K562 (cell line): ENCODE measurements around the gene WDR70. TPM values are rescaled to one million over a fixed set of nuclear protein-coding genes. Genes with fewer than 3 reads are reported as not detected.
"Not testable (repeated sequence)": the region's sequence is repeated elsewhere in the genome, so short reads cannot be mapped to it uniquely, and the experiment has no call there.

Source experiments
- ATAC-seq: fragments of 200-7000 bp; cut with Tn5 transposase; 3 replicates; pipeline ENCODE4 v1.9.1; 2020; ENCODE audit warnings: moderate library complexity
- BruUV-seq: library from RNA; stranded (reverse); fragments of 400-500 nt; replicated peaks from 2 replicates; lab custom pipeline; 2021; lab: Mats Ljungman, UMichigan
- CTCF ChIA-PET: fragments of 300-600 bp; formaldehyde crosslinking; extraction: SDS; loops from one replicate; lab custom pipeline; 2021; ENCODE audit warnings: low intra/inter-chr PET ratio; lab: Yijun Ruan, JAX
- POLR2A ChIA-PET: fragments of 300-600, 350-650 bp; sonication (Branson Sonifier 250); formaldehyde crosslinking; extraction: SDS; loops from one replicate; lab custom pipeline; 2021; ENCODE audit warnings: antibody characterized with exemption, inconsistent platforms; lab: Yijun Ruan, JAX
- DNase-seq, 4 experiments: peaks; one replicate each; pipeline versions ENCODE4 v3.0.0 to v3.0.0-alpha.2; 2011 to 2018; ENCODE audit warnings: low spot score in 3 of 4, mixed read lengths in 3 of 4; ENCODE audit errors: extremely low read depth in 1 of 4
- FAIRE-seq: peaks from 2 replicates; lab custom pipeline; 2011; peaks lifted over from hg19 to GRCh38; lab: Jason Lieb, UNC
- H2AFZ ChIP-seq: 2 replicates; pipeline ENCODE4 v1.6.0; 2011; ENCODE audit warnings: low read depth, low read length, control low read depth, inconsistent platforms
- H3K27ac ChIP-seq: fragments of 200-600 bp; 3 replicates; pipeline ENCODE4 v1.8.0; 2011; ENCODE audit warnings: low read depth, mild to moderate bottlenecking, control low read depth, inconsistent platforms, low read length, moderate library complexity, mixed read lengths; ENCODE audit errors: extremely low read depth
- H3K27me3 ChIP-seq, 2 experiments: fragments of 300-600 bp in 1 of 2; 2 replicates in 1 of 2; 3 replicates in 1 of 2; pipeline versions ENCODE4 v1.6.0 to v1.8.0; 2011; ENCODE audit warnings: inconsistent platforms in 2 of 2, low read length in 2 of 2, mild to moderate bottlenecking in 1 of 2, mixed read lengths in 1 of 2, moderate library complexity in 1 of 2; ENCODE audit not compliant: control insufficient read depth in 2 of 2, insufficient read depth in 2 of 2
- H3K36me3 ChIP-seq: fragments of 300-600 bp; 3 replicates; pipeline ENCODE4 v1.8.0; 2011; ENCODE audit warnings: mild to moderate bottlenecking, low read length, inconsistent platforms; ENCODE audit not compliant: control insufficient read depth, insufficient read depth
- H3K4me1 ChIP-seq, 2 experiments: fragments of 200-600 bp in 1 of 2; replicated peaks in 1 of 2; 2 replicates in 1 of 2; 3 replicates in 1 of 2; pipeline versions ENCODE4 v1.5.1 to v1.8.0; 2011; ENCODE audit warnings: inconsistent platforms in 2 of 2, low read length in 2 of 2, mild to moderate bottlenecking in 1 of 2, mixed read lengths in 1 of 2, moderate library complexity in 1 of 2; ENCODE audit not compliant: control insufficient read depth in 2 of 2, insufficient read depth in 2 of 2
- H3K4me2 ChIP-seq: 2 replicates; pipeline ENCODE4 v1.6.1; 2011; ENCODE audit warnings: low read length, control low read depth, inconsistent platforms, mixed read lengths; ENCODE audit not compliant: insufficient read depth
- H3K4me3 ChIP-seq: fragments of 200-600 bp; sonication (generic), shearing (Covaris generic); 2 replicates; pipeline ENCODE4 v1.5.1; 2016; ENCODE audit warnings: control low read depth, inconsistent platforms
- H3K79me2 ChIP-seq: fragments of 200-600 bp; 3 replicates; pipeline ENCODE4 v1.8.0; 2011; ENCODE audit warnings: low read length, inconsistent platforms; ENCODE audit not compliant: control insufficient read depth, insufficient read depth
- H3K9ac ChIP-seq, 2 experiments: 2 replicates each; pipeline versions ENCODE4 v1.6.0 to v1.6.1; 2011; ENCODE audit warnings: low read depth in 2 of 2, low read length in 2 of 2, control low read depth in 1 of 2, inconsistent platforms in 1 of 2, mild to moderate bottlenecking in 1 of 2, mixed read lengths in 1 of 2; ENCODE audit not compliant: insufficient read depth in 1 of 2
- H3K9me1 ChIP-seq: one replicate; pipeline ENCODE4 v1.6.0; 2011; ENCODE audit warnings: inconsistent platforms, mild to moderate bottlenecking, low read length, moderate library complexity; ENCODE audit not compliant: control insufficient read depth, insufficient read depth
- H3K9me3 ChIP-seq: replicated peaks from 2 replicates; pipeline ENCODE4 v1.5.1; 2011; ENCODE audit warnings: low read depth, low read length, inconsistent platforms; ENCODE audit not compliant: control insufficient read depth, insufficient read depth
- H4K20me1 ChIP-seq: replicated peaks from 2 replicates; pipeline ENCODE4 v1.6.1; 2011; ENCODE audit warnings: low read length, inconsistent platforms, mixed read lengths; ENCODE audit not compliant: control insufficient read depth, insufficient read depth
- GABPA ChIP-seq: fragments of 200-800 bp; sonication (Bioruptor generic); conservative IDR thresholded peaks from 2 replicates; pipeline ENCODE4 v1.6.1; 2016; ENCODE audit warnings: low read depth, missing genetic modification characterization, missing compliant biosample characterization
- GATAD2A ChIP-seq: fragments of 450-650 bp; IDR thresholded peaks from 2 replicates; pipeline ENCODE4 v1.6.1; 2017
- PREB ChIP-seq: sonication (generic); formaldehyde crosslinking; IDR thresholded peaks from 2 replicates; pipeline ENCODE4 v1.8.1; 2023; ENCODE audit warnings: mild to moderate bottlenecking, missing genetic modification reagents
- RCOR1 ChIP-seq, 2 experiments: IDR thresholded peaks; 2 replicates each; pipeline ENCODE4 v1.6.1; 2012; ENCODE audit warnings: low read depth in 2 of 2, low read length in 2 of 2, borderline replicate concordance in 1 of 2, improper control_type of control experiment in 1 of 2
- whole genome bisulfite sequencing: fragments of 100-300 bp; shearing (Covaris generic); methylation state at CpG from one replicate; pipeline ENCODE4 v1.1.6; 2016; ENCODE audit warnings: low coverage, mixed read lengths; ENCODE audit not compliant: insufficient coverage; ENCODE audit errors: missing lambda C conversion rate; 5-methylcytosine and 5-hydroxymethylcytosine counted together
- in situ Hi-C: fragments of 300-500 bp; cut with MboI; formaldehyde crosslinking; loops from 4 replicates; pipeline ENCODE4 v1.15.0; 2018; ENCODE audit warnings: inconsistent platforms, mixed read lengths
- intact Hi-C: fragments of 100-400 bp; cut with micrococcal nuclease; formaldehyde crosslinking; loops from 2 replicates; pipeline ENCODE4 v1.14.2; 2022
- polyA plus RNA-seq, 8 experiments: library from polyadenylated mRNA; depleted of rRNA in 4 of 8; stranded (reverse) in 5 of 8; unstranded in 3 of 8; fragments of >200 nt; fragmentation: Nextera tagmentation in 2 of 8; fragmentation: Illumina TruSeq in 1 of 8; extraction: Ambion mirVana in 2 of 8; extraction: Trizol in 1 of 8; gene quantifications; 2 replicates each; pipeline versions ENCODE4 v1.2.1 to v1.2.3, GENCODE V29; 2011 to 2014; ENCODE audit warnings: inconsistent platforms in 1 of 8, missing spikeins in 1 of 8
- total RNA-seq, 7 experiments: library from RNA; depleted of rRNA in 6 of 7; stranded (reverse); fragments of >200 nt in 6 of 7; fragmentation: Illumina TruSeq in 2 of 7; extraction: Trizol in 2 of 7; gene quantifications; 2 replicates each; pipeline versions ENCODE4 v1.2.1 to v1.2.3, GENCODE V29; 2011 to 2021; ENCODE audit warnings: low replicate concordance in 1 of 7
- TF ChIP-seq, protein P1 (sequence below): sonication (generic); formaldehyde crosslinking; IDR thresholded peaks from 2 replicates; pipeline ENCODE4 v1.8.0; 2022; ENCODE audit warnings: mild to moderate bottlenecking, missing genetic modification reagents

The WDR70 gene
- total and polyA plus RNA-seq, 9 of the 15 experiments (the other 6 are each of a cell fraction or from before 2014, with no cell fraction given), result 16.8 to 46.6 (median 38.8) TPM

GRCh38 chr5:37412515-37412914 is 33.4 kb downstream of the WDR70 start:
- Histone ChIP-seq H3K4me1 (no peaks in the 10 kb centered on the region), H3K36me3 (peaks cover 16% of the 10 kb centered on the region; the same call in 1 of the 3 replicates), H3K4me3 (no peak overlapping the region), H4K20me1 (no peaks in the 10 kb centered on the region), H2AFZ (no peak overlapping the region), H3K9me3 (no peaks in the 10 kb centered on the region), H3K79me2 (no peaks in the 10 kb centered on the region), H3K9ac (no peak overlapping the region), H3K27me3 (no peaks in the 10 kb centered on the region), H3K27ac (no peak overlapping the region), H3K4me2 (no peak overlapping the region), H3K9me1 (no peaks in the 10 kb centered on the region)
- DNase-seq (no peak), ATAC-seq (peak; percentile 13; the same call in 1 of the 3 replicates), FAIRE-seq (no peak)
- ChIA-PET POLR2A (interaction anchor here (0.8 to 1.4 kb wide), 3 partner anchors 12 to 362 kb away, joined by 3 to 5 read pairs (median 4); no protein-coding TSS in a partner anchor), CTCF (interaction anchor here (0.6 to 2.2 kb wide), 6 partner anchors 142 to 780 kb away, joined by 3 to 23 read pairs (median 3); no protein-coding TSS in a partner anchor)
- TF ChIP-seq GABPA (tag) (no peak), GATAD2A (no peak), PREB (CRISPR knock-in tag) (no peak), RCOR1 (IDR thresholded peaks at IDR 0.05; ENCODE audit: borderline replicate concordance in 1 of 2, low read depth in 2 of 2, low read length in 2 of 2) (no peak)
- TF ChIP-seq, protein P1, sequence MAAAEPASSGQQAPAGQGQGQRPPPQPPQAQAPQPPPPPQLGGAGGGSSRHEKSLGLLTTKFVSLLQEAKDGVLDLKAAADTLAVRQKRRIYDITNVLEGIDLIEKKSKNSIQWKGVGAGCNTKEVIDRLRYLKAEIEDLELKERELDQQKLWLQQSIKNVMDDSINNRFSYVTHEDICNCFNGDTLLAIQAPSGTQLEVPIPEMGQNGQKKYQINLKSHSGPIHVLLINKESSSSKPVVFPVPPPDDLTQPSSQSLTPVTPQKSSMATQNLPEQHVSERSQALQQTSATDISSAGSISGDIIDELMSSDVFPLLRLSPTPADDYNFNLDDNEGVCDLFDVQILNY (CRISPR knock-in tag), result no peak
- in situ Hi-C loops (loop anchor here (5.0 kb wide), 1 partner anchor 780 kb away; no protein-coding TSS in a partner anchor), intact Hi-C loops (loop anchor here (2.0 to 5.0 kb wide), 5 partner anchors 142 to 780 kb away; no protein-coding TSS in a partner anchor)
- WGBS, result 65% methylated on average over 3 of the region's 3 CpGs
- BruUV-seq, result no TSS peak

GRCh38 chr5:37415456-37415855 is 36.3 kb downstream of the WDR70 start:
- ATAC-seq, H3K27me3 ChIP-seq, FAIRE-seq, H3K36me3 ChIP-seq, CTCF ChIA-PET, DNase-seq, H4K20me1 ChIP-seq, in situ Hi-C loops, H3K4me3 ChIP-seq, H3K9me1 ChIP-seq, H3K27ac ChIP-seq, H3K9me3 ChIP-seq, H2AFZ ChIP-seq, H3K79me2 ChIP-seq, POLR2A ChIA-PET, H3K9ac ChIP-seq, BruUV-seq, H3K4me2 ChIP-seq, intact Hi-C loops, H3K4me1 ChIP-seq: not testable (repeated sequence)
- no CpG with 5 or more reads among the region's 33 CpGs for WGBS
